K562 (cell line): ENCODE data around the gene ATM.

Experiments used
- ARHGAP35 ChIP-seq: fragments of 450-650 bp; IDR thresholded peaks from 2 replicates; pipeline ENCODE4 v1.6.1; 2018; ENCODE audit not compliant: partially characterized antibody
- EP300 ChIP-seq: IDR thresholded peaks from 2 replicates; pipeline ENCODE4 v1.6.1; 2012; ENCODE audit warnings: low read length, improper control_type of control experiment
- HNRNPH1 ChIP-seq: fragments of 200-400 bp; formaldehyde crosslinking; optimal IDR thresholded peaks from 2 replicates; pipeline ENCODE3; 2017; ENCODE audit warnings: low read depth, mild to moderate bottlenecking, low read length, moderate library complexity
- MAX ChIP-seq: sonication (generic); formaldehyde crosslinking; IDR thresholded peaks from 2 replicates; pipeline ENCODE4 v1.9.0; 2022; ENCODE audit warnings: mild to moderate bottlenecking, missing genetic modification reagents
- MXI1 ChIP-seq: IDR thresholded peaks from 2 replicates; pipeline ENCODE4 v1.6.1; 2011; ENCODE audit warnings: low read depth, mild to moderate bottlenecking, improper control_type of control experiment, low read length
- NR3C1 ChIP-seq: sonication (generic); formaldehyde crosslinking; IDR thresholded peaks from 2 replicates; pipeline ENCODE4 v1.8.1; 2022; ENCODE audit warnings: missing genetic modification reagents
- OTX1 ChIP-seq: fragments of 450-650 bp; formaldehyde crosslinking; IDR thresholded peaks from 2 replicates; pipeline ENCODE4 v1.4.0; 2022; ENCODE audit warnings: mild to moderate bottlenecking
- SETDB1 ChIP-seq: IDR thresholded peaks from one replicate; pipeline ENCODE4 v1.6.1; 2012; ENCODE audit warnings: low read length, control low read depth, inconsistent platforms
- SIN3A ChIP-seq, 2 experiments: fragments of 150-350 bp in 1 of 2; IDR thresholded peaks; 2 replicates each; pipeline ENCODE4 v1.6.1; 2011 to 2016; ENCODE audit warnings: borderline replicate concordance in 2 of 2, low read depth in 2 of 2, low read length in 2 of 2, mild to moderate bottlenecking in 2 of 2, moderate library complexity in 2 of 2; ENCODE audit not compliant: control insufficient read depth in 1 of 2
- TAF15 ChIP-seq: fragments of 200-400 bp; formaldehyde crosslinking; IDR thresholded peaks from 2 replicates; pipeline ENCODE4 v1.6.1; 2017; ENCODE audit warnings: mild to moderate bottlenecking, low read depth, low read length, moderate library complexity
- ZNF785 ChIP-seq: fragments of 250-450 bp; sonication (Bioruptor Pico); IDR thresholded peaks from 2 replicates; pipeline ENCODE4 v1.4.0; 2020; ENCODE audit warnings: mild to moderate bottlenecking
- TF ChIP-seq, protein P1 (sequence below), 3 experiments: IDR thresholded peaks in 2 of 3; conservative IDR thresholded peaks in 1 of 3; 2 replicates each; pipeline ENCODE4 v1.5.1; 2011 to 2012; ENCODE audit warnings: low read length in 3 of 3, mild to moderate bottlenecking in 3 of 3, control low read depth in 2 of 3, improper control_type of control experiment in 1 of 3, inconsistent platforms in 1 of 3, low read depth in 1 of 3, mixed read lengths in 1 of 3, moderate library complexity in 1 of 3; ENCODE audit not compliant: insufficient read depth in 2 of 3

DNA sequence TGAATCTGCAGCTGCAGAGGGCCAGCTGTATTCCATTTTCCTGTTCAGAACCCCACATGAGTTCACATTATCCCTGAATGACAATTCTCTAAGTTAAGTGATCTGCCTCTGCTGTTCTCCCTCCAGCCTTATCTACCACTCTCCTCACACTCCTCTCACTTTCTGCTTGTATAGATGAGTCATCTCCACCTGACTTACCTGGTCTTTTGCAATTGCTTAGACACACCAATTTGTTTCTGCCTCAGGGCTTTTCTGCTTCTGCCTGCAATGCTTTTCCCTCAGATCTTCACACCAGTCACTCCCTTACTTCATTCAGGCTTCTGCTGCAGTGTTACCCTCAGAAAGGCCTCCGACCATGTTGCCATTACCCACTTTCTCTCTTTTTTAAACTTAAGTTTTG lies 118.1 kb downstream of the ATM start:
- TF ChIP-seq ARHGAP35 (no peak), MXI1 (no peak), MAX (no peak), OTX1 (no peak), NR3C1 (CRISPR knock-in tag) (no peak), HNRNPH1 (no peak), SIN3A (IDR thresholded peaks at IDR 0.05; ENCODE audit: borderline replicate concordance in 2 of 2, control insufficient read depth in 1 of 2, low read depth in 2 of 2, low read length in 2 of 2) (no peak), ZNF785 (CRISPR knock-in tag) (no peak), SETDB1 (no peak), TAF15 (no peak), EP300 (0 out of 2 replicates have a peak, but pooled peaks have one; percentile 8)
- TF ChIP-seq, protein P1, sequence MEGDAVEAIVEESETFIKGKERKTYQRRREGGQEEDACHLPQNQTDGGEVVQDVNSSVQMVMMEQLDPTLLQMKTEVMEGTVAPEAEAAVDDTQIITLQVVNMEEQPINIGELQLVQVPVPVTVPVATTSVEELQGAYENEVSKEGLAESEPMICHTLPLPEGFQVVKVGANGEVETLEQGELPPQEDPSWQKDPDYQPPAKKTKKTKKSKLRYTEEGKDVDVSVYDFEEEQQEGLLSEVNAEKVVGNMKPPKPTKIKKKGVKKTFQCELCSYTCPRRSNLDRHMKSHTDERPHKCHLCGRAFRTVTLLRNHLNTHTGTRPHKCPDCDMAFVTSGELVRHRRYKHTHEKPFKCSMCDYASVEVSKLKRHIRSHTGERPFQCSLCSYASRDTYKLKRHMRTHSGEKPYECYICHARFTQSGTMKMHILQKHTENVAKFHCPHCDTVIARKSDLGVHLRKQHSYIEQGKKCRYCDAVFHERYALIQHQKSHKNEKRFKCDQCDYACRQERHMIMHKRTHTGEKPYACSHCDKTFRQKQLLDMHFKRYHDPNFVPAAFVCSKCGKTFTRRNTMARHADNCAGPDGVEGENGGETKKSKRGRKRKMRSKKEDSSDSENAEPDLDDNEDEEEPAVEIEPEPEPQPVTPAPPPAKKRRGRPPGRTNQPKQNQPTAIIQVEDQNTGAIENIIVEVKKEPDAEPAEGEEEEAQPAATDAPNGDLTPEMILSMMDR (IDR thresholded peaks at IDR 0.05 in 2 of 3, conservative IDR thresholded peaks at IDR 0.05 in 1 of 3; ENCODE audit: insufficient read depth in 2 of 3, low read depth in 1 of 3, low read length in 3 of 3): no peak
